KBM-7 (cell line): ENCODE measurements around the gene ILDR1.
A peak's percentile ranks its signal among the peaks of the same experiment; 100 is the strongest.
"Not testable (repeated sequence)": the region's sequence is repeated elsewhere in the genome, so short reads cannot be mapped to it uniquely, and the experiment has no call there.

Experiments used
- DNase-seq: peaks from one replicate; pipeline ENCODE4 v3.0.0-alpha.2; 2015
- in situ Hi-C: fragments of 300-500 bp; cut with MboI; formaldehyde crosslinking; loops from 2 replicates; pipeline ENCODE4 v1.14.3; 2020; ENCODE audit warnings: low sequenced_read_pairs, low pct_unique_long_range_greater_than_20kb, mixed read lengths

The ILDR1 gene

GRCh38 chr3:121961283-121961682 lies 60.8 kb downstream of the ILDR1 start:
- no peak for DNase-seq
- in situ Hi-C loops: no loop called here

- in situ Hi-C loops: no loop called here
- peak; percentile 80 for DNase-seq
Observed at GRCh38 chr3:121958801-121959200, 63.2 kb downstream of the ILDR1 start.

- in situ Hi-C loops: no loop called here
- DNase-seq: peak; percentile 37
Observed at GRCh38 chr3:121957674-121958415, 64.2 kb downstream of the ILDR1 start.

GRCh38 chr3:121956363-121956762 lies 65.7 kb downstream of the ILDR1 start:
- in situ Hi-C loops: no loop called here

GRCh38 chr3:121951291-121951919 lies 70.6 kb downstream of the ILDR1 start:
- in situ Hi-C loops: no loop called here

More at GRCh38 chr3:121956363-121956762, 65.7 kb downstream of the ILDR1 start:
- DNase-seq: no peak

GRCh38 chr3:121948641-121949040 lies 73.4 kb downstream of the ILDR1 start:
- in situ Hi-C loops: no loop called here
- no peak for DNase-seq

More at GRCh38 chr3:121951291-121951919, 70.6 kb downstream of the ILDR1 start:
- DNase-seq: no peak

- no peak for DNase-seq
- in situ Hi-C loops: no loop called here
Observed at GRCh38 chr3:121943431-121943830, 78.6 kb downstream of the ILDR1 start.

- DNase-seq: no peak
Observed at GRCh38 chr3:121942116-121942786, 79.8 kb downstream of the ILDR1 start.

GRCh38 chr3:121941592-121941991 lies 80.5 kb downstream of the ILDR1 start:
- no peak for DNase-seq
- in situ Hi-C loops: no loop called here

More at GRCh38 chr3:121942116-121942786, 79.8 kb downstream of the ILDR1 start:
- in situ Hi-C loops: no loop called here

- DNase-seq, in situ Hi-C loops: not testable (repeated sequence)
Observed at GRCh38 chr3:121938141-121938855, 83.7 kb downstream of the ILDR1 start.
